HFFc6 (cell line): ENCODE measurements around the gene PRELP. TPM values are rescaled to one million over a fixed set of nuclear protein-coding genes. Genes with fewer than 3 reads are reported as not detected.

ENCODE experiments used
- DNase-seq: peaks from one replicate; pipeline ENCODE4 v3.0.0-alpha.2; 2018
- H3K27ac Mint-ChIP-seq: 2 replicates; pipeline ENCODE4 v1.8.0; 2020; ENCODE audit warnings: mild to moderate bottlenecking, mixed read lengths
- H3K27me3 Mint-ChIP-seq: 2 replicates; pipeline ENCODE4 v1.8.0; 2021; ENCODE audit warnings: mild to moderate bottlenecking, moderate library complexity, mixed read lengths; ENCODE audit not compliant: insufficient read depth
- H3K36me3 Mint-ChIP-seq: 2 replicates; pipeline ENCODE4 v1.8.0; 2021; ENCODE audit warnings: low read depth, mixed read lengths
- H3K4me1 Mint-ChIP-seq: 2 replicates; pipeline ENCODE4 v1.8.0; 2020; ENCODE audit warnings: low read depth, mixed read lengths
- H3K4me3 Mint-ChIP-seq: 2 replicates; pipeline ENCODE4 v1.8.0; 2020; ENCODE audit warnings: mild to moderate bottlenecking, moderate library complexity, mixed read lengths
- H3K9me3 Mint-ChIP-seq: 2 replicates; pipeline ENCODE4 v1.8.0; 2020; ENCODE audit warnings: mild to moderate bottlenecking, mixed read lengths
- total RNA-seq, 6 experiments: library from RNA; stranded (reverse); fragmentation: NEBNext Ultra II Directional; extraction: Animal tissue kit (Norgen Biotek cat#: 25700); gene quantifications; 2 replicates in 1 of 6; 3 replicates in 5 of 6; pipeline ENCODE4 v1.2.3, GENCODE V29; 2021
- TF ChIP-seq, protein P1 (sequence below): fragments of 200-600 bp; sonication (generic); IDR thresholded peaks from 2 replicates; pipeline ENCODE4 v1.5.0; 2021; ENCODE audit warnings: antibody characterized with exemption, mild to moderate bottlenecking

Gene PRELP
- total RNA-seq, 6 experiments from 2014 or later: 0.59 to 0.81 (median 0.70) TPM

- peaks cover 37% of the 10 kb centered on the region for H3K27me3 Mint-ChIP-seq
- no peak for DNase-seq
These were observed 40.0 kb upstream of the PRELP start for GRCh38 chr1:203435615-203436014.

GRCh38 chr1:203437696-203438315 is 37.8 kb upstream of the PRELP start:
- no peak overlapping the region for H3K27ac Mint-ChIP-seq

More at GRCh38 chr1:203435615-203436014, 40.0 kb upstream of the PRELP start:
- Mint-ChIP-seq H3K27ac (no peak overlapping the region), H3K9me3 (no peaks in the 10 kb centered on the region; the same call in 1 of the 2 replicates), H3K36me3 (no peaks in the 10 kb centered on the region), H3K4me1 (peaks cover 6% of the 10 kb centered on the region), H3K4me3 (no peak overlapping the region)
- TF ChIP-seq, protein P1, sequence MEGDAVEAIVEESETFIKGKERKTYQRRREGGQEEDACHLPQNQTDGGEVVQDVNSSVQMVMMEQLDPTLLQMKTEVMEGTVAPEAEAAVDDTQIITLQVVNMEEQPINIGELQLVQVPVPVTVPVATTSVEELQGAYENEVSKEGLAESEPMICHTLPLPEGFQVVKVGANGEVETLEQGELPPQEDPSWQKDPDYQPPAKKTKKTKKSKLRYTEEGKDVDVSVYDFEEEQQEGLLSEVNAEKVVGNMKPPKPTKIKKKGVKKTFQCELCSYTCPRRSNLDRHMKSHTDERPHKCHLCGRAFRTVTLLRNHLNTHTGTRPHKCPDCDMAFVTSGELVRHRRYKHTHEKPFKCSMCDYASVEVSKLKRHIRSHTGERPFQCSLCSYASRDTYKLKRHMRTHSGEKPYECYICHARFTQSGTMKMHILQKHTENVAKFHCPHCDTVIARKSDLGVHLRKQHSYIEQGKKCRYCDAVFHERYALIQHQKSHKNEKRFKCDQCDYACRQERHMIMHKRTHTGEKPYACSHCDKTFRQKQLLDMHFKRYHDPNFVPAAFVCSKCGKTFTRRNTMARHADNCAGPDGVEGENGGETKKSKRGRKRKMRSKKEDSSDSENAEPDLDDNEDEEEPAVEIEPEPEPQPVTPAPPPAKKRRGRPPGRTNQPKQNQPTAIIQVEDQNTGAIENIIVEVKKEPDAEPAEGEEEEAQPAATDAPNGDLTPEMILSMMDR: no peak

GRCh38 chr1:203439131-203439730 is 36.4 kb upstream of the PRELP start:
- H3K4me1 Mint-ChIP-seq: peaks cover 35% of the 10 kb centered on the region
- H3K4me3 Mint-ChIP-seq: no peak overlapping the region
- H3K27ac Mint-ChIP-seq: no peak overlapping the region
- TF ChIP-seq, protein P1: no peak
- H3K9me3 Mint-ChIP-seq: no peaks in the 10 kb centered on the region; the same call in 1 of the 2 replicates
- no peak for DNase-seq
- no peaks in the 10 kb centered on the region for H3K36me3 Mint-ChIP-seq
- H3K27me3 Mint-ChIP-seq: peaks cover 20% of the 10 kb centered on the region

More at GRCh38 chr1:203437696-203438315, 37.8 kb upstream of the PRELP start:
- no peaks in the 10 kb centered on the region for H3K36me3 Mint-ChIP-seq
- TF ChIP-seq, protein P1: no peak
- no peaks in the 10 kb centered on the region; the same call in 1 of the 2 replicates for H3K9me3 Mint-ChIP-seq
- H3K4me1 Mint-ChIP-seq: peaks cover 28% of the 10 kb centered on the region
- H3K4me3 Mint-ChIP-seq: no peak overlapping the region
- peaks cover 25% of the 10 kb centered on the region for H3K27me3 Mint-ChIP-seq
- no peak for DNase-seq

DNA sequence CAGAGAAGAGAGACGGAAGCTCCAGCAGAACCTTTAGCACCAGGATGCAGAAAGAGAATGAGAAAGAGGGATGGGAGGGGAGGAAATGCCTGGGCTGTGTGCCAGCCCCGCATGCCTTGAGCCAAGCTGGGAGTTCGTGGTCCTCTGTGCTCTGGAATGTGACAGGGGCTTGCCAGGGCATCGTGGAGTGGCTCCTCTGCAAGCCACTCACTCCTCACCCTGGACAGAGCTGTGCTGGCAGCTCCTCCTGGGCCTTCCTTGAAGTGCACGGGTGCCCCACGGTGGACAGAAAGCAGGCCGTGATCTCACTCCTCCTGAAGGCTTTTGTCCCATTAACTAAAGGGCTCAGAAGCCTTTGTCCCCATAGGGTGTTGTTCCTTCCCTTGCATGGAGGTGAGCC is 34.8 kb upstream of the PRELP start:
- Mint-ChIP-seq H3K4me1 (peaks cover 35% of the 10 kb centered on the region), H3K4me3 (no peak overlapping the region), H3K27ac (no peak overlapping the region), H3K9me3 (peaks cover 9% of the 10 kb centered on the region), H3K36me3 (no peaks in the 10 kb centered on the region; the same call in 1 of the 2 replicates), H3K27me3 (peaks cover 11% of the 10 kb centered on the region)
- TF ChIP-seq, protein P1: peak; percentile 73
- peak; percentile 83 for DNase-seq

DNA sequence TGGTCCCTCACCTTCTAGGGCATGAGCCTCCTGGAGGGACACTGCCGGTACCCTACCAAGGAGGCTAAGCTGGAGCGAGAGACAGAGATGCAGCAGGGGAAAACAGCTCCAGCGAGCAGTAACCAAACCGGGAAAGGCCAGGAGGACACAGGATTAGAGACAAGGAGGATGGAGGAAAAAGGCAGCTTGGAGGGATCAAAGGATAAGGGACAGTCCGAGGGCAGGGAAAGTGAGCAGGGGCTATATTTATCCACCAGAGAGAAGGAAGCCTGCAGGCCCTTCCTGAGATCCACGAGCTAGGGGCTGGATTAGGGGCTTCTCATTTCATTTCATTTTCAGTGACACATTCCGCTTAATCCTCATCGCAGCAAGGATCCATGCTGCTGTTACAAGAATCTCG is 33.8 kb upstream of the PRELP start:
- TF ChIP-seq, protein P1: no peak
- peaks cover 12% of the 10 kb centered on the region for H3K27me3 Mint-ChIP-seq
- no peaks in the 10 kb centered on the region; the same call in 1 of the 2 replicates for H3K36me3 Mint-ChIP-seq
- H3K27ac Mint-ChIP-seq: no peak overlapping the region
- H3K4me1 Mint-ChIP-seq: peaks cover 35% of the 10 kb centered on the region
- H3K9me3 Mint-ChIP-seq: peaks cover 11% of the 10 kb centered on the region
- H3K4me3 Mint-ChIP-seq: no peak overlapping the region
- no peak for DNase-seq
